ENCODE data around the gene CACNA1C.

CACNA1C gene

DNA sequence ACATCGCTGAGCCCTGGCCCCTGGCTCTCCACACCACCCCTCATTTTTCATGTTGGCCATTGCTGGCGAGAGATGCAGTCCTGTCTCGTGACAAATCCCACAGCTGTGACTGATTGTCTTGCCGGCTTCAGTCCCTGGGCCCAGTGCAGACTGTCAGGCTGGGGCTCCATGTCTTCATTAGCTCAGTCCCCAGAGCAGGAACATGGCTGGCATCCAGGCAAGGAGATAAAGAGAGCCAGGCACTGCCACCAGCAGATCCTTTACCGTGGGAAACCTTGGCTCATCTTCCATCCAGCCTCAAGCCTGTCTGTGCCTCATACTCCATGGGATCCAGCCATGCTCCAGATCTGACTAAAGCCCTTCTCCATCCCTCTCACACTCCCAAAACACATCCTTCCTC lies 457.3 kb downstream of the CACNA1C start:
- Histone ChIP-seq H3K27ac (no peak overlapping the region), H3K36me3 (no peaks in the 10 kb centered on the region), H3K9me3 (ENCODE audit: severe bottlenecking) (no peaks in the 10 kb centered on the region), H3K27me3 (ENCODE audit: insufficient read depth, low read depth, severe bottlenecking) (no peaks in the 10 kb centered on the region), H3K4me3 (ENCODE audit: low read depth, low read length) (no peak overlapping the region)
- DNase-seq: no peak
- TF ChIP-seq, protein P1, sequence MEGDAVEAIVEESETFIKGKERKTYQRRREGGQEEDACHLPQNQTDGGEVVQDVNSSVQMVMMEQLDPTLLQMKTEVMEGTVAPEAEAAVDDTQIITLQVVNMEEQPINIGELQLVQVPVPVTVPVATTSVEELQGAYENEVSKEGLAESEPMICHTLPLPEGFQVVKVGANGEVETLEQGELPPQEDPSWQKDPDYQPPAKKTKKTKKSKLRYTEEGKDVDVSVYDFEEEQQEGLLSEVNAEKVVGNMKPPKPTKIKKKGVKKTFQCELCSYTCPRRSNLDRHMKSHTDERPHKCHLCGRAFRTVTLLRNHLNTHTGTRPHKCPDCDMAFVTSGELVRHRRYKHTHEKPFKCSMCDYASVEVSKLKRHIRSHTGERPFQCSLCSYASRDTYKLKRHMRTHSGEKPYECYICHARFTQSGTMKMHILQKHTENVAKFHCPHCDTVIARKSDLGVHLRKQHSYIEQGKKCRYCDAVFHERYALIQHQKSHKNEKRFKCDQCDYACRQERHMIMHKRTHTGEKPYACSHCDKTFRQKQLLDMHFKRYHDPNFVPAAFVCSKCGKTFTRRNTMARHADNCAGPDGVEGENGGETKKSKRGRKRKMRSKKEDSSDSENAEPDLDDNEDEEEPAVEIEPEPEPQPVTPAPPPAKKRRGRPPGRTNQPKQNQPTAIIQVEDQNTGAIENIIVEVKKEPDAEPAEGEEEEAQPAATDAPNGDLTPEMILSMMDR (IDR thresholded peaks at IDR 0.05; ENCODE audit: low read depth, low read length): no peak

DNA sequence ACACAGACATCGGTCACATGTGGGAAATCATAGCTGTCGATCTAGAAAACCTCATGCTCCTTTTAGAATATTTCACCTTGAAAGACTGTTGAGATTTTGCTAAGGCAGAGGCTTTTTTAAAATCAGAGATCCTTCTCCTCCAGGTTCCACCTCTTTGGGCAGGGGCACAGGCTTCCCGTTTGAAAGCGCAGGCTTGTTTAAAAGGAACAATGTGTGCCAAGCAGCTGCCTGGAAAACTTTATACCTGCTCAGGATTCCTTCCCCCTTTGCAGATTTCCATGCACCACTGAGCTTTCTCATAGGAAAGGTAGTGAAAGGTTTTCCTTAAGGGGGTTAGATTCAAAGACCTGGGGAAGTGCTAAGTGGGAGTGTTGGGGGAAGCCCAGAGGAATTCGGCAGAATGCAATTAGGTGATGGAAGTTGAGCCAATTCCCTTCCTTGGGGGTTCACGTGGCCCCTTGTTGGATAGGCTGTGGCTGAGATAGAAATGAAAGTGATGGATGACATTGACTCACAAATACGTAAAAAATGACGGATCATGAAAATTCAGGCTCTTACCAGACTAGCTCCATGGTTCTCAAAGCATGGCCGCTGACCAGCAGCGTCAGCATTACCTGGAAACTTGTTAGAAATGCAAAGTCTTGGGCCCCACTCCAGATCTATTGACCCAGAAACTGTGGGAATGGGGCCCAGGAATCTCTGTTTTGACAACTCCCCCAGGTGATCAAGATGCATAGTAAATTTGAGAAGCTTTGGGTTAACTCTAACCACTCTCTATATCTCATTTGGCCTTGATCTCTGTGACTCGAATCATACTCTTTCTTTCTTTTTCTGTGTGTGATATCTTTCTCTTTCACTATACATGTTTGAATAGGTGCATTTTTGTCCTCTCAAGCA lies 460.6 kb downstream of the CACNA1C start:
- H3K9me3 ChIP-seq (ENCODE audit: severe bottlenecking): no peaks in the 10 kb centered on the region
- no peak overlapping the region for H3K27ac ChIP-seq
- TF ChIP-seq, protein P1 (IDR thresholded peaks at IDR 0.05; ENCODE audit: low read depth, low read length): no peak
- H3K36me3 ChIP-seq: no peaks in the 10 kb centered on the region
- no peaks in the 10 kb centered on the region for H3K27me3 ChIP-seq (ENCODE audit: insufficient read depth, low read depth, severe bottlenecking)
- H3K4me3 ChIP-seq (ENCODE audit: low read depth, low read length): no peak overlapping the region
- DNase-seq: no peak

DNA sequence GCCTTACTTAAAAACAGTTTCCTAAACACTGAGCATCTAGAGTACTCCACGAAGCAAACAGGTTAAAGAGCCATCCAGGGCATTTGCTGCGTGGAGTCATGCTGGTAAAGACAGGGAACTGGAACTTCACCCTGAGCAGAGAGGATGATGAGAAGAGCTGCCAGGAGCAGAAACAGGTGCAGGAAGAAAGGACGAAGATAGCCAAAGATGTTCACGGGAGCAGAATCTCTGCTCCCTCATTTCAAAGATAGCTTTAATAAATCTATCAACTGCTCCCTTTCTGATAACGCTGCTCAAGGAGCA lies 461.2 kb downstream of the CACNA1C start:
- H3K9me3 ChIP-seq (ENCODE audit: severe bottlenecking): no peaks in the 10 kb centered on the region
- H3K4me3 ChIP-seq (ENCODE audit: low read depth, low read length): no peak overlapping the region
- no peak overlapping the region for H3K27ac ChIP-seq
- H3K27me3 ChIP-seq (ENCODE audit: insufficient read depth, low read depth, severe bottlenecking): no peaks in the 10 kb centered on the region
- TF ChIP-seq, protein P1 (IDR thresholded peaks at IDR 0.05; ENCODE audit: low read depth, low read length): no peak
- no peaks in the 10 kb centered on the region for H3K36me3 ChIP-seq
- DNase-seq: no peak

DNA sequence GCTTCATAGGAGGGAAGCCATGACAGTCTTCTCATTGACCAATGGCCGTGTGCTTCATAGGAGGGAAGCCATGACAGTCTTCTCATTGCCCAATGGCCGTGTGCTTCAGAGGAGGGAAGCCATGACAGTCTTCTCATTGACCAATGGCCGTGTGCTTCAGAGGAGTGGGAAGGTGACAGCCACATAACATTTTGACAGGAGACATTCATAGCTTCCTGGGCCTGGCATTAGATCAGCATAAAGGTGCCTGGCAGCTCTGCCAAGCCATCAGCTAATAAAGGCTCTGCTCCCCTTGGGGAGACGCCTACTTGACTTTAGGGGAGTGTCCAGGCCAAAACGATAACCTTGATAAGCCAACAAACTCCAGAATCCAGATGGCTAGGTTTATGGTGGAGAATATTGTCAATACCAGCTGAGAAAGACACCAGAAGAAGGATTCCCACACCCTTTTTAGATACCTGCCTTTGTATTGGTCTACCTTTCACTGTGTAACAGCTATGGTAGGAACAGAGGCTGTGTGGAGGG lies 468.0 kb downstream of the CACNA1C start:
- Histone ChIP-seq H3K27ac (no peak overlapping the region), H3K9me3 (ENCODE audit: severe bottlenecking) (no peaks in the 10 kb centered on the region), H3K36me3 (no peaks in the 10 kb centered on the region), H3K27me3 (ENCODE audit: insufficient read depth, low read depth, severe bottlenecking) (no peaks in the 10 kb centered on the region), H3K4me3 (ENCODE audit: low read depth, low read length) (no peak overlapping the region)
- no peak for DNase-seq
- TF ChIP-seq, protein P1 (IDR thresholded peaks at IDR 0.05; ENCODE audit: low read depth, low read length): no peak

DNA sequence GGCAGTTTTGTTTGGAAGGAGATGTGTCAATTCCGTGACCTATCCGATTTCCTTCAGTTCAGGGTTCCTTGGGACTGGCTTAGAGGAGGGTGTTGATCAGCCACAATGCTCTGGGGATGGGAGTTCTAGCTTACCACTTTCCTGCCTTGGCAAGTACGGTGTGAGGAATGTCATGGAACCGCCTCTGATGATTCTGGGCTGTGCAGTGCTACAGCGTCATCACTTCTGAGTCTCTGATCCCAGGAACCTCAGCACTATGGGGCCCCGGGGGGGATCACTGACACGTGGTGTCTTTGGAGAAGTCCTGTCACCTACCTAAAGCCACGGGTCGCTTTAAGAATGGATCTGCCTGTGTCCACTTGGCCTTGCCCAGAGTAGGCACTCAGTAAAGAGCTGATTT lies 470.5 kb downstream of the CACNA1C start:
- no peaks in the 10 kb centered on the region; the same call in 1 of the 2 replicates for H3K36me3 ChIP-seq
- TF ChIP-seq, protein P1 (IDR thresholded peaks at IDR 0.05; ENCODE audit: low read depth, low read length): no peak
- H3K27ac ChIP-seq: peak overlapping the region; percentile 36
- DNase-seq: no peak
- H3K27me3 ChIP-seq (ENCODE audit: insufficient read depth, low read depth, severe bottlenecking): no peaks in the 10 kb centered on the region
- H3K9me3 ChIP-seq (ENCODE audit: severe bottlenecking): no peaks in the 10 kb centered on the region
- H3K4me3 ChIP-seq (ENCODE audit: low read depth, low read length): no peak overlapping the region
